HepG2 (cell line): ENCODE data around the gene OVCH2. TPM values are rescaled to one million over a fixed set of nuclear protein-coding genes. Genes with fewer than 3 reads are reported as not detected.

Source experiments
- ARID2 ChIP-seq: sonication (generic); formaldehyde crosslinking; IDR thresholded peaks from 2 replicates; pipeline ENCODE4 v1.8.1; 2022; ENCODE audit warnings: mild to moderate bottlenecking, missing genetic modification reagents, borderline replicate concordance
- ARNTL ChIP-seq: sonication (generic); formaldehyde crosslinking; IDR thresholded peaks from 2 replicates; pipeline ENCODE4 v1.4.0; 2020; ENCODE audit warnings: mild to moderate bottlenecking, missing genetic modification reagents
- BHLHE40 ChIP-seq: IDR thresholded peaks from 2 replicates; pipeline ENCODE4 v1.6.1; 2011; ENCODE audit warnings: low read length, improper control_type of control experiment
- FOXA1 ChIP-seq, 2 experiments: fragments of 450-650 bp in 1 of 2; sonication (generic) in 1 of 2; formaldehyde crosslinking in 1 of 2; IDR thresholded peaks; 2 replicates each; pipeline versions ENCODE4 v1.4.0 to v1.6.1; 2016 to 2020; ENCODE audit warnings: missing genetic modification reagents in 1 of 2
- GATAD1 ChIP-seq: IDR thresholded peaks from 2 replicates; pipeline ENCODE4 v1.6.1; 2016; ENCODE audit warnings: missing genetic modification reagents, missing compliant biosample characterization
- GPN1 ChIP-seq: sonication (generic); formaldehyde crosslinking; IDR thresholded peaks from 2 replicates; pipeline ENCODE4 v1.5.1; 2020; ENCODE audit warnings: missing genetic modification reagents, borderline replicate concordance
- IKZF4 ChIP-seq: sonication (generic); formaldehyde crosslinking; IDR thresholded peaks from 2 replicates; pipeline ENCODE4 v1.5.1; 2020; ENCODE audit warnings: borderline replicate concordance, mild to moderate bottlenecking, low read depth, missing genetic modification reagents; ENCODE audit errors: not compliant biosample characterization
- MIER2 ChIP-seq: IDR thresholded peaks from 2 replicates; pipeline ENCODE4 v1.6.1; 2016; ENCODE audit warnings: missing biosample characterization, missing genetic modification reagents
- MXD4 ChIP-seq: IDR thresholded peaks from 2 replicates; pipeline ENCODE4 v1.6.1; 2016; ENCODE audit warnings: mild to moderate bottlenecking, missing biosample characterization, missing genetic modification reagents
- NR2C2 ChIP-seq: sonication (generic); formaldehyde crosslinking; IDR thresholded peaks from 2 replicates; pipeline ENCODE4 v1.4.0; 2020; ENCODE audit warnings: missing genetic modification reagents, mild to moderate bottlenecking, moderate library complexity, borderline replicate concordance
- POLR2AphosphoS2 ChIP-seq: IDR thresholded peaks from 2 replicates; pipeline ENCODE4 v1.6.1; 2011; ENCODE audit warnings: low read depth, low read length, improper control_type of control experiment
- RAD21 ChIP-seq: fragments of 450-650 bp; formaldehyde crosslinking; IDR thresholded peaks from 2 replicates; pipeline ENCODE4 v1.5.0; 2020; ENCODE audit warnings: mild to moderate bottlenecking
- RAD51 ChIP-seq: fragments of 450-650 bp; IDR thresholded peaks from 2 replicates; pipeline ENCODE4 v1.6.1; 2016; ENCODE audit warnings: borderline replicate concordance
- RELA ChIP-seq: sonication (generic); formaldehyde crosslinking; IDR thresholded peaks from 2 replicates; pipeline ENCODE4 v1.4.0; 2020; ENCODE audit warnings: missing genetic modification reagents
- SUZ12 ChIP-seq: fragments of 150-350 bp; IDR thresholded peaks from 2 replicates; pipeline ENCODE4 v1.6.1; 2014; ENCODE audit warnings: low read depth, low read length
- TAF15 ChIP-seq: fragments of 200-400 bp; formaldehyde crosslinking; IDR thresholded peaks from one replicate; pipeline ENCODE4 v1.6.1; 2018; ENCODE audit warnings: mild to moderate bottlenecking, low read depth, low read length; ENCODE audit not compliant: poor library complexity, severe bottlenecking
- ZNF615 ChIP-seq: sonication (generic); formaldehyde crosslinking; IDR thresholded peaks from 2 replicates; pipeline ENCODE4 v1.5.0; 2020; ENCODE audit warnings: mild to moderate bottlenecking, missing genetic modification reagents, borderline replicate concordance
- ZNF709 ChIP-seq: sonication (generic); formaldehyde crosslinking; IDR thresholded peaks from 2 replicates; pipeline ENCODE4 v1.5.0; 2020; ENCODE audit warnings: mild to moderate bottlenecking, missing genetic modification reagents
- polyA plus RNA-seq, 8 experiments: library from polyadenylated mRNA; depleted of rRNA in 3 of 8; stranded (reverse) in 7 of 8; unstranded in 1 of 8; fragments of >200 nt; fragmentation: Illumina TruSeq in 4 of 8; extraction: Trizol in 4 of 8; gene quantifications; 2 replicates each; pipeline versions ENCODE4 v1.2.1 to v1.2.3, GENCODE V29; 2011 to 2016; ENCODE audit warnings: low read depth in 4 of 8, missing spikeins in 1 of 8, mixed read lengths in 1 of 8; ENCODE audit not compliant: insufficient read depth in 1 of 8
- total RNA-seq, 5 experiments: library from RNA; depleted of rRNA; stranded (reverse); fragments of >200 nt; fragmentation: Illumina TruSeq; extraction: Trizol; gene quantifications; 2 replicates each; pipeline ENCODE4 v1.2.3, GENCODE V29; 2016; ENCODE audit warnings: low read depth in 1 of 5
- TF ChIP-seq, protein P1 (sequence below): sonication (generic); formaldehyde crosslinking; IDR thresholded peaks from 2 replicates; pipeline ENCODE4 v1.5.1; 2020; ENCODE audit warnings: missing genetic modification reagents, mild to moderate bottlenecking, borderline replicate concordance
- TF ChIP-seq, protein P2 (sequence below): sonication (generic); formaldehyde crosslinking; IDR thresholded peaks from 2 replicates; pipeline ENCODE4 v1.5.1; 2020; ENCODE audit warnings: missing genetic modification reagents, mild to moderate bottlenecking, borderline replicate concordance
- TF ChIP-seq, protein P3 (sequence below): sonication (generic); formaldehyde crosslinking; IDR thresholded peaks from 2 replicates; pipeline ENCODE4 v1.8.1; 2023; ENCODE audit warnings: mild to moderate bottlenecking, missing genetic modification reagents
- TF ChIP-seq, protein P4 (sequence below): IDR thresholded peaks from 2 replicates; pipeline ENCODE4 v1.6.1; 2016; ENCODE audit warnings: low read depth, borderline replicate concordance
- TF ChIP-seq, protein P5 (sequence below): sonication (generic); formaldehyde crosslinking; IDR thresholded peaks from 2 replicates; pipeline ENCODE4 v1.5.0; 2020; ENCODE audit warnings: mild to moderate bottlenecking, missing genetic modification reagents, moderate library complexity

The OVCH2 gene
- total and polyA plus RNA-seq, 2 of the 13 experiments (the other 11 are each of a cell fraction or from before 2014, with no cell fraction given) = not detected

GRCh38 chr11:7657306-7658025 is 48.8 kb downstream of the OVCH2 start (continued):
- TF ChIP-seq, protein P1, sequence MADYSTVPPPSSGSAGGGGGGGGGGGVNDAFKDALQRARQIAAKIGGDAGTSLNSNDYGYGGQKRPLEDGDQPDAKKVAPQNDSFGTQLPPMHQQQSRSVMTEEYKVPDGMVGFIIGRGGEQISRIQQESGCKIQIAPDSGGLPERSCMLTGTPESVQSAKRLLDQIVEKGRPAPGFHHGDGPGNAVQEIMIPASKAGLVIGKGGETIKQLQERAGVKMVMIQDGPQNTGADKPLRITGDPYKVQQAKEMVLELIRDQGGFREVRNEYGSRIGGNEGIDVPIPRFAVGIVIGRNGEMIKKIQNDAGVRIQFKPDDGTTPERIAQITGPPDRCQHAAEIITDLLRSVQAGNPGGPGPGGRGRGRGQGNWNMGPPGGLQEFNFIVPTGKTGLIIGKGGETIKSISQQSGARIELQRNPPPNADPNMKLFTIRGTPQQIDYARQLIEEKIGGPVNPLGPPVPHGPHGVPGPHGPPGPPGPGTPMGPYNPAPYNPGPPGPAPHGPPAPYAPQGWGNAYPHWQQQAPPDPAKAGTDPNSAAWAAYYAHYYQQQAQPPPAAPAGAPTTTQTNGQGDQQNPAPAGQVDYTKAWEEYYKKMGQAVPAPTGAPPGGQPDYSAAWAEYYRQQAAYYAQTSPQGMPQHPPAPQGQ (CRISPR knock-in tag) = no peak
- TF ChIP-seq ZNF615 (no peak), IKZF4 (no peak), ARNTL (CRISPR knock-in tag) (no peak), RAD21 (peak; percentile 79), RELA (no peak), GPN1 (CRISPR knock-in tag) (no peak), TAF15 (no peak), GATAD1 (CRISPR knock-in tag) (no peak), BHLHE40 (0 out of 2 replicates have a peak, but pooled peaks have one; percentile 46), ZNF709 (CRISPR knock-in tag) (no peak), FOXA1 (IDR thresholded peaks at IDR 0.05) (no peak), FOXA1 (CRISPR knock-in tag; IDR thresholded peaks at IDR 0.05) (no peak), ARID2 (no peak), POLR2AphosphoS2 (no peak), SUZ12 (no peak), RAD51 (no peak), MXD4 (no peak), NR2C2 (no peak), MIER2 (CRISPR knock-in tag) (no peak)
- TF ChIP-seq, protein P2, sequence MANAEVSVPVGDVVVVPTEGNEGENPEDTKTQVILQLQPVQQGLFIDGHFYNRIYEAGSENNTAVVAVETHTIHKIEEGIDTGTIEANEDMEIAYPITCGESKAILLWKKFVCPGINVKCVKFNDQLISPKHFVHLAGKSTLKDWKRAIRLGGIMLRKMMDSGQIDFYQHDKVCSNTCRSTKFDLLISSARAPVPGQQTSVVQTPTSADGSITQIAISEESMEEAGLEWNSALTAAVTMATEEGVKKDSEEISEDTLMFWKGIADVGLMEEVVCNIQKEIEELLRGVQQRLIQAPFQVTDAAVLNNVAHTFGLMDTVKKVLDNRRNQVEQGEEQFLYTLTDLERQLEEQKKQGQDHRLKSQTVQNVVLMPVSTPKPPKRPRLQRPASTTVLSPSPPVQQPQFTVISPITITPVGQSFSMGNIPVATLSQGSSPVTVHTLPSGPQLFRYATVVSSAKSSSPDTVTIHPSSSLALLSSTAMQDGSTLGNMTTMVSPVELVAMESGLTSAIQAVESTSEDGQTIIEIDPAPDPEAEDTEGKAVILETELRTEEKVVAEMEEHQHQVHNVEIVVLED = no peak
- TF ChIP-seq, protein P3, sequence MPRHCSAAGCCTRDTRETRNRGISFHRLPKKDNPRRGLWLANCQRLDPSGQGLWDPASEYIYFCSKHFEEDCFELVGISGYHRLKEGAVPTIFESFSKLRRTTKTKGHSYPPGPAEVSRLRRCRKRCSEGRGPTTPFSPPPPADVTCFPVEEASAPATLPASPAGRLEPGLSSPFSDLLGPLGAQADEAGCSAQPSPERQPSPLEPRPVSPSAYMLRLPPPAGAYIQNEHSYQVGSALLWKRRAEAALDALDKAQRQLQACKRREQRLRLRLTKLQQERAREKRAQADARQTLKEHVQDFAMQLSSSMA (CRISPR knock-in tag) = no peak
- TF ChIP-seq, protein P4, sequence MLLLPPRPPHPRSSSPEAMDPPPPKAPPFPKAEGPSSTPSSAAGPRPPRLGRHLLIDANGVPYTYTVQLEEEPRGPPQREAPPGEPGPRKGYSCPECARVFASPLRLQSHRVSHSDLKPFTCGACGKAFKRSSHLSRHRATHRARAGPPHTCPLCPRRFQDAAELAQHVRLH = 0 out of 2 replicates have a peak, but pooled peaks have one; percentile 32
- TF ChIP-seq, protein P5, sequence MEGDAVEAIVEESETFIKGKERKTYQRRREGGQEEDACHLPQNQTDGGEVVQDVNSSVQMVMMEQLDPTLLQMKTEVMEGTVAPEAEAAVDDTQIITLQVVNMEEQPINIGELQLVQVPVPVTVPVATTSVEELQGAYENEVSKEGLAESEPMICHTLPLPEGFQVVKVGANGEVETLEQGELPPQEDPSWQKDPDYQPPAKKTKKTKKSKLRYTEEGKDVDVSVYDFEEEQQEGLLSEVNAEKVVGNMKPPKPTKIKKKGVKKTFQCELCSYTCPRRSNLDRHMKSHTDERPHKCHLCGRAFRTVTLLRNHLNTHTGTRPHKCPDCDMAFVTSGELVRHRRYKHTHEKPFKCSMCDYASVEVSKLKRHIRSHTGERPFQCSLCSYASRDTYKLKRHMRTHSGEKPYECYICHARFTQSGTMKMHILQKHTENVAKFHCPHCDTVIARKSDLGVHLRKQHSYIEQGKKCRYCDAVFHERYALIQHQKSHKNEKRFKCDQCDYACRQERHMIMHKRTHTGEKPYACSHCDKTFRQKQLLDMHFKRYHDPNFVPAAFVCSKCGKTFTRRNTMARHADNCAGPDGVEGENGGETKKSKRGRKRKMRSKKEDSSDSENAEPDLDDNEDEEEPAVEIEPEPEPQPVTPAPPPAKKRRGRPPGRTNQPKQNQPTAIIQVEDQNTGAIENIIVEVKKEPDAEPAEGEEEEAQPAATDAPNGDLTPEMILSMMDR (CRISPR knock-in tag) = peak; percentile 89
